ENCODE results near the gene MAD1L1.

MAD1L1 gene

GRCh38 chr7:2104107-2104710, 128.5 kb downstream of the MAD1L1 start:
- H3K4me3 ChIP-seq (ENCODE audit: low read depth, low read length): no peak overlapping the region
- TF ChIP-seq CTCF (IDR thresholded peaks at IDR 0.05; ENCODE audit: low read depth, low read length, missing control alignments): peak; percentile 68
- peak; percentile 44 for DNase-seq (ENCODE audit: low read depth)
- in situ Hi-C loops (cut with HindIII; ENCODE audit: low sequenced_read_pairs): no loop called here

DNA sequence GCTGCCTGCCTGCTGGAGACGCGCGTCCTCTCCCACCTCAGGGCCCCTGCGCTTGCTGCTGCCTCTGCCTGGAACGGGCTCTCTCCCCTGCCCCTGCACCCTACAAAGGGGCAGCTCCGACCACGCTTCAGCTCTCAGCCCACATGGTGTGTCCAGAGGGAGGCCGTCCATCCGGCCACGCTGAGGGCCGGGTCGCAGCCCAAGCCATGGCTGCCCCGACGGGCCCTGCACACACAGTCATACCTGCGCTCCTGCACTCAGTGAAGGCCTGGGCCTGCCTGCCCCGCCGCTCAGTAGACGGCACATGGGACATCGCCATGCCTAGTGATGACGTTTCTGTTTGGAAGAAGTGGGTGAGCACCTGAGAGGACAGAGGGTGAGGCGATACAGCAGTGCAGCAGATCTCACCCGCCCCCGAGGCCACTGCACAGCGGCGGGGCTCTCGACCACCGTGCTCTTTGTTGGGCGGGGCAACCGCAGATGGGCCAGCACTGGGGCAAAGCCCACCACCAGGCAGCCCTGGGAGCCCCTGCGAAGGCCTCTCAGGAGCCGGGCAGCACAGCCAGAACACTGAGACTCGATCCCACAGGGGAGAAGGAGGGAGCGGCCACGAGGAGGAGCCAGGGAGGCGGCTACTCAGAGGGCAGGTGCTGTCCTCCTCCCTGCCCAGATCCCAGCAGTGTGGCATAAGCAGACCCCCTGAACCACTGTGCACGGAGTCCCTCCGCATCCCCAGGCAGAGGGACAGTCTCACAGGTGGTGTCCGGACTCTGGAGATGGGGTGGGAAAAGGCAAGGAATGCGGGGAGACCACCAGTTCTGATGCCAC, 129.5 kb downstream of the MAD1L1 start:
- H3K4me3 ChIP-seq (ENCODE audit: low read depth, low read length): no peak overlapping the region
- TF ChIP-seq CTCF (IDR thresholded peaks at IDR 0.05; ENCODE audit: low read depth, low read length, missing control alignments): no peak
- no peak for DNase-seq (ENCODE audit: low read depth)
- in situ Hi-C loops (cut with HindIII; ENCODE audit: low sequenced_read_pairs): no loop called here

DNA sequence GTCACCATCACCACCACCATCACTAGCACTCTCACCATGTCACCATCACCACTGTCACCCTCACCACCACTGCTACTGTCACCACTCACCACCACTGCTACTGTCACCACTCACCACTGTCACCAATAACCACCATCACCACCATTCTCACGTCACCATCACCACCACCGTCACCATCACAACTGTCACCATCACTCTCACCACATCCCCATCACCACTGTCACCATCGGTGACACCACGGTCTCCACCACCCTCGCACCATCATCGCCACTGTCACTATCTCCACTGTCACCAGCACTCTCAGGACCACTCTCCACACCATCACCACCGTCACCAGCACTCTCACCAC, 130.4 kb downstream of the MAD1L1 start:
- no peak overlapping the region for H3K4me3 ChIP-seq (ENCODE audit: low read depth, low read length)
- no peak for TF ChIP-seq CTCF (IDR thresholded peaks at IDR 0.05; ENCODE audit: low read depth, low read length, missing control alignments)
- DNase-seq (ENCODE audit: low read depth): no peak
- in situ Hi-C loops (cut with HindIII; ENCODE audit: low sequenced_read_pairs): no loop called here

- in situ Hi-C loops (cut with HindIII; ENCODE audit: low sequenced_read_pairs): no loop called here
- H3K4me3 ChIP-seq (ENCODE audit: low read depth, low read length): no peak overlapping the region
- no peak for DNase-seq (ENCODE audit: low read depth)
- no peak for TF ChIP-seq CTCF (IDR thresholded peaks at IDR 0.05; ENCODE audit: low read depth, low read length, missing control alignments)
Measured at GRCh38 chr7:2101630-2102374, 130.9 kb downstream of the MAD1L1 start.

DNA sequence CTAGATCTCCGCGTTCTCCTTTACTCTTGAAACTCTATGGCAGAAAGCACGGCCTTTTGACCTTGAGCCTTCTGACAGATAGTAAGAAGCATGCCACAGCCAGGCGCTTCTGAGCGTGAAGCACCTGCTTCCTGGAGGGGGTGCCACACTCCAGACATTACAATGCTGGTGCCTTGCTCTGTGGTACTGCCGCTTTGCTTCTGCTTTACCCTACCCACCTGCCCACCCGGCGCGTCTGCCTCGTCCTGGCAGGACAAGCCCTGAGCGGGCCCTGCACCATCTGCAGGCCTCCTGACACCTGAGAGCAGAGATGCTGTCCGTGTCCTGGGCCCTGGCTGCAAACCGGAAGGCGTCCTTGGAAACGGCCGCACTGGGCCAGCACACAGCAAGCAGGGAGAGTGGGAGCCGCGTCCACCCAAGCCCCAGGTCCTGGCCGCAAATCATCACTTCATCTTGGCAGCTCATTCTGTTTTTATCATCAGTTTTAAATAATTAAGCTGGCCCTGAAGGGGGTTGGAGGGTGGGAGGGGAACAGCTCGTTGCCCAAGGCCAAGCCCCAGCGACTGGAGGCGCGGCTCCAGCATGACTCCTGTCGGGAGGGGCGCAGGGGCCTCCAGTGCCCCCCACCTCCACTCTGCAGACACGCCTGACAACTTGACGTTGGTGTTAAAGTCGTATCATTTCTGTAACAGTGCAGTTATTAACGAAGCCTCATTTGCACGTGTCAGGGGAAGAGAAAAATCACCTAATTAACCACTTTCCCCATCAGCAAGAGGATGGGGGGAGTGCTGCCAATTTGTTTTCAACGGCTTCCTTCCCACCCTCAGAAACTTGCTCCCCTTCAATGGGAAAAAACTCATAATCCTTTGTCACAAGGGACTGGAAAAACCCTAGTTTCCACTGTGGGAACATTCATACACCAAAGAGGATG, 132.2 kb downstream of the MAD1L1 start:
- H3K4me3 ChIP-seq (ENCODE audit: low read depth, low read length): no peak overlapping the region
- in situ Hi-C loops (cut with HindIII; ENCODE audit: low sequenced_read_pairs): no loop called here
- no peak for TF ChIP-seq CTCF (IDR thresholded peaks at IDR 0.05; ENCODE audit: low read depth, low read length, missing control alignments)
- no peak for DNase-seq (ENCODE audit: low read depth)

Measured in astrocyte of the cerebellum (primary cell).